HAP-1 (cell line): Measurements from ENCODE around the gene CASK.
"Not testable (repeated sequence)": the region's sequence is repeated elsewhere in the genome, so short reads cannot be mapped to it uniquely, and the experiment has no call there.

Experiments used
- DNase-seq, 2 experiments: peaks; one replicate each; pipeline ENCODE4 v3.0.0-alpha.2; 2016 to 2020; ENCODE audit warnings: low spot score in 2 of 2
- H3K27me3 ChIP-seq: fragments of 250-450 bp; sonication (Bioruptor Pico); 2 replicates; pipeline ENCODE4 v1.5.1; 2020; ENCODE audit warnings: low read depth, mild to moderate bottlenecking, moderate library complexity
- H3K36me3 ChIP-seq: fragments of 250-450 bp; sonication (Bioruptor Pico); replicated peaks from 2 replicates; pipeline ENCODE4 v1.5.1; 2020; ENCODE audit warnings: mild to moderate bottlenecking
- H3K4me1 ChIP-seq: fragments of 250-450 bp; sonication (Bioruptor Pico); 2 replicates; pipeline ENCODE4 v1.5.1; 2020; ENCODE audit warnings: mild to moderate bottlenecking
- H3K4me3 ChIP-seq: fragments of 250-450 bp; sonication (Bioruptor Pico); 2 replicates; pipeline ENCODE4 v1.5.1; 2020; ENCODE audit warnings: mild to moderate bottlenecking, moderate library complexity
- H3K9me3 ChIP-seq: fragments of 250-450 bp; sonication (Bioruptor Pico); 2 replicates; pipeline ENCODE4 v1.5.1; 2020; ENCODE audit warnings: mild to moderate bottlenecking, moderate library complexity
- in situ Hi-C: fragments of 300-500 bp; cut with MboI; formaldehyde crosslinking; loops from 3 replicates; pipeline ENCODE4 v1.14.3; 2020; ENCODE audit warnings: low sequenced_read_pairs, inconsistent platforms, mixed read lengths

CASK gene

DNA sequence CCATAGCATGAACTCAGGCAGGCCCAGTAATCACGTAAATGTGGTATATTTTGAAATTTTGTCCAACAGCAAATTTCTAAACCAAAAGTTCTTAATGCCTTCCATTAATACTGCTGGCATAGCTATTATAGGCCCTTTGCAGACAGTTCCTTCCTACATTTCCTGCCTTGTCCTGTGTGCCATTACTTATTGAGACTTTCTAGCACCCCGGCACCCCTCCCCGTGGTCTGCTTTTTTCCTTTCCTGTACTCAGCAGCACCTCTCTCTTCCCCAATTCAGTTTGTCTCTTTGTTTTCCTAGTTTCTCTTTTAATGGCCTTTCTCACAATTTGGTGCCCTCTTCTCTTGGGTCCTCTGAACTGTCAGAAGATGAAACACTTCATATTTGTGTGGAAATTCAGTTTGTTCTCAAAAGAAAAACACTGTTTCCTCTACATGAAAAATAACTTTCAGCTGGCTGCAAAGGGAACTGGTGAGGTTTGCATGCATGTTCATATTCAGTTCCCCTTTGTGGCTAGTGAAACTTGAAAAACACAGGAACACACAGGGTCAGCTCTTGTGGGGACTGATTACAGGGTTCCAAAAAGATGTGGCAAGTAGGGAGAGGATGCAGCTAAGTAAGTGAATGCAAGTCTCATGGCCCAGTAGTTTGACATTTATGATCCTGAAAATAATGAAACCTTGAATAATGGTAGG lies 217.5 kb downstream of the CASK start:
- no peak overlapping the region for H3K4me3 ChIP-seq
- H3K4me1 ChIP-seq = peaks cover 34% of the 10 kb centered on the region
- H3K36me3 ChIP-seq = no peaks in the 10 kb centered on the region
- DNase-seq = no peak
- no peaks in the 10 kb centered on the region for H3K27me3 ChIP-seq
- in situ Hi-C loops = no loop called here
- H3K9me3 ChIP-seq = no peaks in the 10 kb centered on the region

DNA sequence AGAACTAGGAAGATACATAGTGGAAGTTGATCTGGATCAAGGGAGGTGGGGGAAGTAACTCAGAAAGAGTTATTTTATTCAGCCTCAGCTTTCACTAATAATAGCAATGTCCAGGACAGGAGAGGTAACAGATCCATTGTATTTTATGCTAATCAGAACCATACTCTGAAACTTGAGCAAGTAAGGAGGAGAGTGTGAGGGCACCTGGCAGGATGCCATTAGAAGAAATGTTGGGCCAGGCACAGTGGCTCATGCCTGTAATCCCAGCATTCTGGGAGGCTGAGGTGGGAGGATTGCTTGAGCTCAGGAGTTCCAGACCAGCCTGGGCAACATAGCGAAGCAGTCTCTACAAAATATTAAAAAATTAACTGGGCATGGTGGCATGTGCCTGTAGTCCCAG lies 218.3 kb downstream of the CASK start:
- Histone ChIP-seq H3K4me1 (peaks cover 34% of the 10 kb centered on the region), H3K27me3 (no peaks in the 10 kb centered on the region), H3K36me3 (no peaks in the 10 kb centered on the region), H3K9me3 (no peaks in the 10 kb centered on the region), H3K4me3 (no peak overlapping the region)
- peak in 1 of 2 experiments; percentile 55 for DNase-seq
- in situ Hi-C loops = no loop called here

DNA sequence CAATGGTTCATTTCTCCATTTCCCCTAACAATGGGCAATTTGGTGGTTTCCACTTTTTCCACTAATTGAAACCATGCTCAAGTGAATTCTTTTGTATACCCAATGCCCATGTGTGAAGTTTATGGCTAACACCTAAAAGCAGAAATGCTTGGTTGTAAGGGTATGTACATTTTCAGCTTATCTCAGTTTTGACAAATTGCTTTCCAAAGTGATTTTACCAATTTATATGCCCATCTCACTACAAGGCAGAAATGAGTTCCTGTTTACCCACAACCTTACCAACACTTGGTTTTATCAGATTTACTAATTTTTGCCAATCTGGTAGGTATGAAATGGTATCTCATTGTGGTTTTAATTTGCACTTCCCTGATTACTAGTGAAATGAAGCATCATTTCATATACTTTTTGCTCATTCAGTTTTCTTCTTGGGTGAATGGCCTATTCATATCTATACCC lies 219.8 kb downstream of the CASK start:
- H3K9me3 ChIP-seq = no peaks in the 10 kb centered on the region
- no peaks in the 10 kb centered on the region for H3K27me3 ChIP-seq
- DNase-seq = no peak
- in situ Hi-C loops = no loop called here
- peaks cover 34% of the 10 kb centered on the region for H3K4me1 ChIP-seq
- H3K36me3 ChIP-seq = no peaks in the 10 kb centered on the region
- H3K4me3 ChIP-seq = no peak overlapping the region

DNA sequence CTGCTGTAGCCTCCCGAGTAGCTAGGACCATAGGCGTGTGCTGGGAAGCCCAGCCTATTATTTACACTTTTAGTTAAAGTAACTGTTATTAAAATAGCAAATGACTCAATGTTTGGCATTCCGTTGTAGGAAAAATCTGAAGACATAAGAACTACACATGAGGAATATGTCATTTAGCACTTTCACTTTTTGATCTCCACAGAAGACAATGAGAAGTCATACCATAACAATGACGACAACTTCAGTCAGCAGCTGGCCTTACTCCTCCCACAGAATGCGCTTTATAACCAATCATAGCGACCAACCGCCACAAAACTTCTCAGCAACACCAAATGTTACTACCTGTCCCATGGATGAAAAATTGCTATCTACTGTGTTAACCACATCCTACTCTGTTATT lies 227.9 kb downstream of the CASK start:
- Histone ChIP-seq H3K4me3 (no peak overlapping the region), H3K4me1 (no peaks in the 10 kb centered on the region), H3K9me3 (no peaks in the 10 kb centered on the region), H3K27me3 (no peaks in the 10 kb centered on the region), H3K36me3 (no peaks in the 10 kb centered on the region)
- DNase-seq = no peak
- in situ Hi-C loops = no loop called here

DNA sequence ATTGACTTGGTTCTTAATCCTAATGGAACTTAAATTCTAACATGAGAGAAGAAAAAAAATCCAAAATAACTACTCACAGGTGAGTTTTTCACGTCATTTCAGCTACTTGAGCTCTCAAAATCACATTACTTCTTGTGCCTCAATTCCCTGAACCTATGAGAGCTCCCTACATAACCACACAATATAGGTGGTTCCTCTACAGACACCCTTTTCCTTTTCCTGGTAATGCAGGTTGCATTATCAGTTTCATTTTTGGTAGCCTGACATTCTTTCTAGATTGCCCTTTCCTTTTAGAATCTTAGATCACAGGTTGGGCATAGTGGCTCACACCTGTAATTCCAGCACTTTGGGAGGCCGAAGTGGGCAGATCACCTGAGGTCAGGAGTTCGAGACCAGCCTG lies 230.3 kb downstream of the CASK start:
- no peak overlapping the region for H3K4me3 ChIP-seq
- no peaks in the 10 kb centered on the region for H3K9me3 ChIP-seq
- DNase-seq = no peak
- in situ Hi-C loops = no loop called here
- no peaks in the 10 kb centered on the region for H3K36me3 ChIP-seq
- peaks cover 5% of the 10 kb centered on the region for H3K4me1 ChIP-seq
- no peaks in the 10 kb centered on the region for H3K27me3 ChIP-seq

DNA sequence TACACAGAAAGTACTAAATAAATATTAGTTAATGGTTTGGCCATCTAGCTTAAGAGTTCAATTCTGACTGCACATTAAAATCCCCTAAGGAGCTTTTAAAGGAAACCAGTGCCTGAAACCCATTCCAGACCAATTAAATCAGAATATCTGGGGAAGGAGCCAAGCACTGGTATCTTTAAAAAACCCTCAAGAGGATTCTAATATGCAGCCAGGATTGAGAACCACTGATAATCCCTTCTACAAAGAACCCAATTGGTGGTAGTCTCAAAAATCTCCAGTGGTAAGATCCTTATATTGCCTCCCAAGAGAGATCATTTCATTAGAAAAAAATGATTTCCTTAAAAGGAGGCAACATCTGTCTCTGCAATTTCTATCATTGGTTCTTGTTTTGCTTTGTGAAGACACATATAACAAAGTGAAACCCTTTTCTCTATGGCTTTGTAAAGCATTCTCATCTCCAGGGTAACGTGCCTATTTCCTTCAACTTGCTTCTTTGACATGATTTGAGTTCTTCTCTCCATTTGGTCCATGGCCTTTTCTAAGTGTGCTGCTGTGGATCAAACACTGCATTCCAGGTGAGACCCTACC lies 231.1 kb downstream of the CASK start:
- in situ Hi-C loops = no loop called here
- Histone ChIP-seq H3K36me3 (no peaks in the 10 kb centered on the region), H3K27me3 (no peaks in the 10 kb centered on the region), H3K4me3 (no peak overlapping the region), H3K9me3 (no peaks in the 10 kb centered on the region), H3K4me1 (peaks cover 5% of the 10 kb centered on the region)
- no peak for DNase-seq

DNA sequence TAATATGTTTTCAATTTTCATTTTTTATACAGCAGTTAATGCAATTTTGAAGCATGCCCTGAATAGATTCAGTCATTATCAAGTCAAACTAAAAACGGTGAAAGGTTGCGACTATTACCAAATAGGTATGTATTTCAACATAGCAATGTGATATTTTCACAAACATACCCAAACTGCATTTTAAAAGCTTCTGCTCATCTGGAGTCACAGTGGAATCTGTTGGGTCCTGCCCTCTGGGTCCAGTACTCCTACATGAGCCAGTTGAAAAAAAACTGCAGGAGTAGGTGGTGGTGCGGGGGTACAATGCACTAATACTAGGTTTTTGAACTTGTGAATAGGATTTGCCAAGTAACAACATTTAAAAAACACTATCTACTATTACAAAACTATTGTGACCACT lies 233.6 kb downstream of the CASK start:
- Histone ChIP-seq H3K4me3 (no peak overlapping the region), H3K27me3 (no peaks in the 10 kb centered on the region), H3K4me1 (peaks cover 5% of the 10 kb centered on the region), H3K9me3 (no peaks in the 10 kb centered on the region), H3K36me3 (no peaks in the 10 kb centered on the region)
- in situ Hi-C loops = no loop called here
- DNase-seq = no peak

DNA sequence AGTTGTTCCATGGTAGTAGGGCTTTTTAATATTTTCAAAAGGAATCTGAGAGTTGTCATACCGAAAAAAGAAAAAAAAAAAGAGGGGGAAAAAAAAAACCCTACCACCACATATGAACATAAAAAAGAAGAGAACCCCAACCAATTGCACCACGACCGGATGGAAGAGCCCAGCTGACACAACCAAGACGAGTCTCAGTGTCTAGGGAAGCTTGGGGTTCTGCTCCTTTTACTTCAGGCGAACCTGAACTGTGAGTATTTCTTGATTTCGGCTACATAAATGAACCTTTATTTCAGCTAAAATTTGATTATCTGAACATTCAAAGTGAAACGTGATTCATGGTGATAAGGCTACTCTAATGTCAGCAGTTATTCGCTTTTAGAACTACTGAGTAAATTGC lies 234.5 kb downstream of the CASK start, which contains the start of gene GPR34:
GPR34 (plus strand) TSS at position 139 of the 400 bp plus-strand sequence. CDS start 6,661 bp downstream, outside the sequence.
- Histone ChIP-seq H3K27me3 (no peaks in the 10 kb centered on the region), H3K36me3 (no peaks in the 10 kb centered on the region), H3K4me1 (peaks cover 5% of the 10 kb centered on the region), H3K9me3 (no peaks in the 10 kb centered on the region), H3K4me3 (no peak within 1 kb of the TSS)
- in situ Hi-C loops = no loop called here
- no peak for DNase-seq

DNA sequence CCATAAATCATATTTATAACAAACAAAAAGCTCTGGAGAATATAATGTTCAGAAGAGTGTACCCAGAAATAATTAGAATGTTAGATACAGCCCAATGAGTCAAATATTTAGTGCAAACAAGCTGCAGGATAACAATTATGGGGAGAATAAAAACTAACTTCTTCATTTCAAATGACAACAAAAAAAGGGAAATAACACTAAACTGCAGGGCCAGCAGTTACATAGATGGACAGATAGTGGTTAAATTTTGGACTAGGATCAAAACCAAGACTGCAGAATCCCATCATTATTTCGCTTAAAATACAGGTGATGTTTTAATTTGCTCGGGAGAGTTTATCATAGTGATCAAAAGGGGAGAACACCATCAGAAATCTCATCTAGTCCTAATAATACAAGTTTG lies 235.2 kb downstream of the CASK start:
- H3K36me3 ChIP-seq = no peaks in the 10 kb centered on the region
- in situ Hi-C loops = no loop called here
- DNase-seq = no peak

DNA sequence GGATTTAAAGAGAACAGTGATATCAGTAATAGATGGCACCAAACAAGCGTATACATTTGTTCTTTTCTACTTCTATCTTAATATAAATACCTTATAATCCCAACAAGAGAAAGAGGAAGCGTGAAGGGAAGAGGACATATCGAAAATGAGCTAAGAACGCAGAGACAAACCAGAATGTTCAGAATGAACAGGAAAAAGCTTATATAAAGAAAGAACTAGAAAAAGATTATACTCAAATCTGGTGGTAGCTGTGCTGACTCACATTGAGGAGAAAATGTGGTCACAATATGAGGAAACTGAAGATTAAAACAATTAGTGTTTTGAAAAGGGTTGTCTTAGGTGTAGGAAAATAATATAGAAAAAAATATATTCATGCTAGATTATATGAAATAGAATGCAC lies 236.6 kb downstream of the CASK start:
- H3K4me3 ChIP-seq = no peak overlapping the region

More for the DNA sequence above, 235.2 kb downstream of the CASK start:
- Histone ChIP-seq H3K4me1 (peaks cover 5% of the 10 kb centered on the region), H3K27me3 (no peaks in the 10 kb centered on the region), H3K9me3 (no peaks in the 10 kb centered on the region), H3K4me3 (no peak overlapping the region)

DNA sequence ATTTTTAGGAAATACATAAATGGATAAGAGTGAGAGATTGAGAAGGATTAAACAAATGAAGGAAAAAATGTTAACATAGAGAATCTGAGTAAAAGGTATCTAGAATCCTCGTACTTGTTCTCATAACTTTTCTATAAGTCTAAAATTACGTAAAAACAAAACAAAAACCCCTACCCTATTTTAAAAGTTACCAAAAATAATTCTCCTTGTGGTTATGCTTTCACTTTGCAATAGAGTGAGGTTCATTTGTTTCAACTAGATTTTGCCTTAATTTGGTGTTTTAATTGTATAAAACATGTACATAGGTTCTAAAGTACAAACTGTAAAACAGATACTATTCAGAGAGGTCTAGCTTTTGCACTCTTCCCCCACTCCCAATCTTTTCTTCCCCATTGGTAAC lies 238.4 kb downstream of the CASK start:
- Histone ChIP-seq H3K4me3 (no peak overlapping the region), H3K36me3 (no peaks in the 10 kb centered on the region)
- in situ Hi-C loops = no loop called here

More for the DNA sequence above, 236.6 kb downstream of the CASK start:
- Histone ChIP-seq H3K36me3 (no peaks in the 10 kb centered on the region), H3K9me3 (no peaks in the 10 kb centered on the region), H3K27me3 (no peaks in the 10 kb centered on the region), H3K4me1 (peaks cover 5% of the 10 kb centered on the region)
- DNase-seq = no peak
- in situ Hi-C loops = no loop called here

DNA sequence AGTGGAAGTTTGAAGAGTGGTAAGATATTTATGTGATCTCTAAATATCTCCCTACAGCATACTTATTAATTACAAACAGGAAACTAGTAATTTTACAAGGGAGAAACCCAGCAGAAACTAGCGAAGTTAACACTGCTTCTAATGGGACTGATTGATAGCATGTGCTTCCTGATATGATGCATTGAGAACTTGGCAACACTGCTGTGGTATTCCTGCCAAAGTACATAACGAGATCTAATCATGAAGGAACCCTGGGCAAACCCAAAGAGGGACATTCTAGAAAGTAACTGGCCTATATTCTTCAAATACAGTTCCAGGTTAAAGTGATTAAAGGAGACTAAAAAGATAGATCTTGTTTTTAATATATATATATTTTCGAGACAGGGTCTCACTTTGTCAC lies 239.2 kb downstream of the CASK start:
- no peaks in the 10 kb centered on the region for H3K4me1 ChIP-seq
- H3K36me3 ChIP-seq = no peaks in the 10 kb centered on the region
- H3K9me3 ChIP-seq = no peaks in the 10 kb centered on the region
- DNase-seq = no peak
- no peak overlapping the region for H3K4me3 ChIP-seq
- in situ Hi-C loops = no loop called here
- H3K27me3 ChIP-seq = no peaks in the 10 kb centered on the region

More for the DNA sequence above, 238.4 kb downstream of the CASK start:
- Histone ChIP-seq H3K4me1 (peaks cover 3% of the 10 kb centered on the region), H3K9me3 (no peaks in the 10 kb centered on the region), H3K27me3 (no peaks in the 10 kb centered on the region)
- DNase-seq = no peak

DNA sequence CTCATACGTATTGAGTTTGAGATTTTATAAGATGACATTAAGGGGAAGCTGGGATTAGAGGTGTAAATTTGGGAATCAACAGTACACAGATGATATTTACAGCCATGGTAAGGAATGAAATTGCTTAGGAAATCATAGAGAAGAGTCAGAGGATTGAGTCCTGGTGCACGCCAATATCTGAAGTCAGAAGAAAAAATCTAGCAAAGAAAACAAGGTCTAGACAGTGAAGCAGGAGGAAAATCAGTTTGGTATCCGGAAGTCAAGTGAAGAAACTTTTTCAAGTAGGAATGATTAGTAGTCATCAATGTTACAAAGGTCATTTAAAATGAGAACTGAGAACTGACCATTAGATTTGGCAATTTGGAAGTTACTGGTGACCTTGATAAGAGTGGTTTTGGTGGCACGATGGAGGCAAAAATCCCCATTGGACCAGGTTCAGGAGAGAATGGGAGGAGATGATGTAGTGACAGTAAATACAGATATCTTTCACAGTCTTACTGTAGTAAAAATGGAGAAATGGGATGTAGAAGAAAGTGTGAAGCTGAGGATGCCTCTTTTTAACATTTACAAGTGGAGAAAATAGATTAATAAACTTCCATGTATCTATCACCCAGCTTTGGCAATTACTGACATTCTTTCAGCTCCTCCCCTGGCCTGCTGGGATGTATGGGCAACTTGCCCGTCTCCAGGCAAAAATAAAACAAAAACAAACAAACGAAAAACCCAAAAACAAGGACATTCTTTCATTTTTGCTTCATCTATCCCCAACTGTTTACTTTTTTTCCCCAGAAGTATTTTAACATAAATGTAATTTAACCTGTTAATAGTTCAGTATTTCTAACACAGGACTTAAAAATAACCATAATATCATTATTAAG lies 245.9 kb downstream of the CASK start:
- DNase-seq = no peak
- Histone ChIP-seq H3K4me3 (no peak overlapping the region), H3K4me1 (no peaks in the 10 kb centered on the region), H3K27me3 (no peaks in the 10 kb centered on the region), H3K36me3 (no peaks in the 10 kb centered on the region), H3K9me3 (no peaks in the 10 kb centered on the region)
- in situ Hi-C loops = no loop called here

DNA sequence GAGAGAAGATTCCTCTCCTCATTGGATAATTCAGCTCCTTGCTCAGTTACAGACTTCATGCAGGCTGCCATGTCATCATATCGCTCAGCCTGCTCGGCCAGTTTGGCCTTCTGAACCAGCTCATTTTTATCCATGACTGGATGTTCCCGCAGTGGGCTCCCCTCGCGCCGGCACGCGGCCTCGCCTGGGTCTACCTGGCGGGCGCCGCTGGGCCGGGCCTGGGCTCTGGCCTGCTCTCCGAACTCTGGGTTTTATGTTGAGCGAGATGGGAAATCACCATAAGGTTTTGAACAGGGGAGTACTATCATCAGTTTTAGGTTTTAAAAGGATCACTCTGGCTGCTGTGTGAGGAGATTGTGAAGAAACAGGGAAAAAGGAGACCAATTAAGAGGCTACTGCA lies 247.0 kb downstream of the CASK start:
- H3K36me3 ChIP-seq, H3K4me3 ChIP-seq, H3K27me3 ChIP-seq, DNase-seq, H3K9me3 ChIP-seq, H3K4me1 ChIP-seq, in situ Hi-C loops: not testable (repeated sequence)
